Measurements from ENCODE around the gene SLX4.

The SLX4 gene

GRCh38 chr16:3597676-3598075 lies 13.7 kb downstream of the SLX4 start:
- no peak for DNase-seq

GRCh38 chr16:3597226-3597625 lies 14.2 kb downstream of the SLX4 start:
- no peak for DNase-seq

GRCh38 chr16:3596101-3596861 lies 15.1 kb downstream of the SLX4 start:
- DNase-seq: no peak

- no peak for DNase-seq
Observed at GRCh38 chr16:3595521-3596021, 15.8 kb downstream of the SLX4 start.

- no peak for DNase-seq
Observed at GRCh38 chr16:3595110-3595486, 16.3 kb downstream of the SLX4 start.

GRCh38 chr16:3594316-3595109 lies 16.9 kb downstream of the SLX4 start:
- DNase-seq: no peak

GRCh38 chr16:3592559-3592958 lies 18.8 kb downstream of the SLX4 start:
- no peak for DNase-seq

GRCh38 chr16:3591991-3592390 lies 19.4 kb downstream of the SLX4 start:
- DNase-seq: no peak

- DNase-seq: no peak
Observed at GRCh38 chr16:3591436-3591803, 20.0 kb downstream of the SLX4 start.

- DNase-seq: no peak
Observed at GRCh38 chr16:3590736-3591435, 20.5 kb downstream of the SLX4 start.

- DNase-seq: no peak
Observed at GRCh38 chr16:3589991-3590701, 21.3 kb downstream of the SLX4 start.

- DNase-seq: no peak
Observed at GRCh38 chr16:3589441-3589921, 21.9 kb downstream of the SLX4 start.

- no peak for DNase-seq
Observed at GRCh38 chr16:3589001-3589400, 22.4 kb downstream of the SLX4 start.

GRCh38 chr16:3587547-3588110 lies 23.8 kb downstream of the SLX4 start:
- no peak for DNase-seq

GRCh38 chr16:3584412-3584811 lies 27.0 kb downstream of the SLX4 start:
- DNase-seq: no peak

- DNase-seq: no peak
Observed at GRCh38 chr16:3583303-3584038, 27.9 kb downstream of the SLX4 start.

GRCh38 chr16:3582276-3583165 lies 28.9 kb downstream of the SLX4 start:
- DNase-seq: no peak

GRCh38 chr16:3581392-3581791 lies 30.0 kb downstream of the SLX4 start:
- DNase-seq: no peak

- DNase-seq: no peak
Observed at GRCh38 chr16:3580686-3581085, 30.7 kb downstream of the SLX4 start.

- no peak for DNase-seq
Observed at GRCh38 chr16:3580251-3580651, 31.2 kb downstream of the SLX4 start.

GRCh38 chr16:3579776-3580175 lies 31.6 kb downstream of the SLX4 start:
- no peak for DNase-seq
